GM12891 (cell line): ENCODE data around the gene FHL2.

Experiments used
- POLR2A ChIP-seq: IDR thresholded peaks from 2 replicates; pipeline ENCODE4 v1.6.1; 2011; ENCODE audit warnings: low read depth, low read length, control low read depth
- POLR2AphosphoS5 ChIP-seq: IDR thresholded peaks from 2 replicates; pipeline ENCODE4 v1.6.1; 2011; ENCODE audit warnings: low read depth, low read length, control low read depth
- SPI1 ChIP-seq: IDR thresholded peaks from 2 replicates; pipeline ENCODE4 v1.6.1; 2011; ENCODE audit warnings: low read depth, low read length, control low read depth
- TAF1 ChIP-seq: IDR thresholded peaks from 2 replicates; pipeline ENCODE4 v1.6.1; 2011; ENCODE audit warnings: low read depth, low read length, control low read depth

- TF ChIP-seq SPI1 (peak; percentile 39; the same call in 1 of the 2 replicates), POLR2A (peak; percentile 55), TAF1 (peak; percentile 35), POLR2AphosphoS5 (peak; percentile 77)
Observed at GRCh38 chr2:105337122-105338019, 61.5 kb downstream of the FHL2 start, which contains the start of gene C2orf49.
